HCT116 (cell line): ENCODE measurements around the gene CDK13.

Experiments used
- CTCF ChIP-seq, 3 experiments: fragments of 200-600 bp in 1 of 3; sonication (generic) in 1 of 3; IDR thresholded peaks in 2 of 3; conservative IDR thresholded peaks in 1 of 3; 2 replicates each; pipeline ENCODE4 v1.5.1; 2012 to 2017; ENCODE audit warnings: low read depth in 2 of 3, low read length in 2 of 3, antibody characterized with exemption in 1 of 3, borderline replicate concordance in 1 of 3, control low read depth in 1 of 3, mild to moderate bottlenecking in 1 of 3, mixed read lengths in 1 of 3, mixed run types in 1 of 3, moderate library complexity in 1 of 3; ENCODE audit not compliant: insufficient read depth in 1 of 3
- FOSL1 ChIP-seq: IDR thresholded peaks from 2 replicates; pipeline ENCODE4 v1.6.1; 2012; ENCODE audit warnings: low read depth
- POLR2A ChIP-seq: IDR thresholded peaks from 2 replicates; pipeline ENCODE4 v1.7.0; 2011; ENCODE audit warnings: borderline replicate concordance; ENCODE audit not compliant: insufficient read depth, insufficient read length; ENCODE audit errors: extremely low read depth
- ZFX ChIP-seq: fragments of 450-650 bp; IDR thresholded peaks from 2 replicates; pipeline ENCODE4 v1.6.1; 2017

DNA sequence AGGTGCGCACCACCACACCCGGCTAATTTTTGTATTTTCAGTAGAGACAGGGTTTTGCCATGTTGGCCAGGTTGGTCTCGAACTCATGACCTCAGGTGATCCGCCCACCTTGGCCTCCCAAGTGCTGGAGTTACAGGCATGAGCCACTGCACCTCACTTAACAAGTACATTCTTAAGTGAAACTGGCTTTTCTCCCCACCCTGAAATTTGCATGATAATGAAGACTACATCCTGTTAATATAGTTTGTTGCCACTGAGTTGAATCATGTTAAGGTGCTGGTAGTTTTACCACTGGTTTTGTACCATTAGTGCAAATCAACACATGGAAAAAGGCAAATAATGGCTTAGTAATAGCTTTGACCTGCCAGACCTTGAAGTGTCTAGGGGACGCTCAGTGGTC is 122.2 kb downstream of the CDK13 start:
- TF ChIP-seq CTCF (IDR thresholded peaks at IDR 0.05 in 2 of 3, conservative IDR thresholded peaks at IDR 0.05 in 1 of 3; ENCODE audit: borderline replicate concordance in 1 of 3, insufficient read depth in 1 of 3, low read depth in 2 of 3, low read length in 2 of 3) (no peak), ZFX (no peak), FOSL1 (no peak), POLR2A (no peak)
